ENCODE measurements around the gene BDH1.

The BDH1 gene

GRCh38 chr3:197486861-197487260 is 68.9 kb downstream of the BDH1 start:
- DNase-seq = no peak
- no peaks in the 10 kb centered on the region for H3K27me3 ChIP-seq
- H3K27ac ChIP-seq = no peak overlapping the region
- no peaks in the 10 kb centered on the region for H3K9me3 ChIP-seq
- H3K4me1 ChIP-seq = peaks cover 0 to 6% (median 2%) of the 10 kb centered on the region in 4 donors
- H3K4me3 ChIP-seq = no peak overlapping the region
- TF ChIP-seq CTCF (IDR thresholded peaks at IDR 0.05) = no peak
- intact Hi-C loops (cut with DNase I; ENCODE audit: low total_unique reads) = no loop called here
- no peaks in the 10 kb centered on the region for H3K36me3 ChIP-seq

GRCh38 chr3:197485143-197485542 is 70.6 kb downstream of the BDH1 start:
- no peak overlapping the region for H3K27ac ChIP-seq
- H3K4me1 ChIP-seq = peaks cover 0 to 6% (median 2%) of the 10 kb centered on the region in 4 donors
- H3K4me3 ChIP-seq = no peak overlapping the region
- TF ChIP-seq CTCF (IDR thresholded peaks at IDR 0.05) = no peak
- intact Hi-C loops (cut with DNase I; ENCODE audit: low total_unique reads) = no loop called here
- DNase-seq = no peak
- no peaks in the 10 kb centered on the region for H3K9me3 ChIP-seq
- no peaks in the 10 kb centered on the region for H3K36me3 ChIP-seq
- H3K27me3 ChIP-seq = no peaks in the 10 kb centered on the region

- no peak for DNase-seq
- Histone ChIP-seq H3K9me3 (no peaks in the 10 kb centered on the region), H3K36me3 (no peaks in the 10 kb centered on the region), H3K27ac (no peak overlapping the region), H3K4me1 (peaks cover 0 to 6% (median 2%) of the 10 kb centered on the region in 4 donors), H3K4me3 (no peak overlapping the region), H3K27me3 (no peaks in the 10 kb centered on the region)
- intact Hi-C loops (cut with DNase I; ENCODE audit: low total_unique reads) = no loop called here
- TF ChIP-seq CTCF (IDR thresholded peaks at IDR 0.05) = no peak
Measured at GRCh38 chr3:197484204-197484901, 71.4 kb downstream of the BDH1 start.

GRCh38 chr3:197482001-197482400 is 73.8 kb downstream of the BDH1 start:
- Histone ChIP-seq H3K4me1 (no peaks in the 10 kb centered on the region), H3K36me3 (no peaks in the 10 kb centered on the region), H3K9me3 (no peaks in the 10 kb centered on the region), H3K27ac (no peak overlapping the region), H3K4me3 (no peak overlapping the region), H3K27me3 (peaks cover 0 to 10% of the 10 kb centered on the region in 2 donors)
- no peak for TF ChIP-seq CTCF (IDR thresholded peaks at IDR 0.05)
- DNase-seq = no peak
- intact Hi-C loops (cut with DNase I; ENCODE audit: low total_unique reads) = no loop called here

GRCh38 chr3:197480320-197480719 is 75.4 kb downstream of the BDH1 start:
- H3K27me3 ChIP-seq = peaks cover 0 to 10% of the 10 kb centered on the region in 2 donors
- intact Hi-C loops (cut with DNase I; ENCODE audit: low total_unique reads) = no loop called here
- no peaks in the 10 kb centered on the region for H3K36me3 ChIP-seq
- no peak overlapping the region for H3K27ac ChIP-seq
- H3K9me3 ChIP-seq = no peaks in the 10 kb centered on the region
- H3K4me1 ChIP-seq = no peaks in the 10 kb centered on the region
- no peak for TF ChIP-seq CTCF (IDR thresholded peaks at IDR 0.05)
- DNase-seq = no peak
- no peak overlapping the region for H3K4me3 ChIP-seq
